ENCODE results near the gene CYBA.

CYBA gene

GRCh38 chr16:88616320-88616719 is 34.5 kb downstream of the CYBA start:
- no peak overlapping the region for H3K27ac ChIP-seq
- H3K27me3 ChIP-seq (replicated peaks): no peaks in the 10 kb centered on the region
- H3K4me3 ChIP-seq (ENCODE audit: low read depth, low read length): no peak overlapping the region
- H3K36me3 ChIP-seq (replicated peaks): peaks cover 10% of the 10 kb centered on the region
- TF ChIP-seq CTCF (IDR thresholded peaks at IDR 0.05; ENCODE audit: low read depth, low read length, missing control alignments): no peak
- in situ Hi-C loops (cut with HindIII; ENCODE audit: low pct_ligation_motif_present, low sequenced_read_pairs): no loop called here
- DNase-seq: no peak

GRCh38 chr16:88614818-88615580 is 35.9 kb downstream of the CYBA start:
- H3K27me3 ChIP-seq (replicated peaks): no peaks in the 10 kb centered on the region
- H3K4me3 ChIP-seq (ENCODE audit: low read depth, low read length): no peak overlapping the region
- DNase-seq: no peak
- H3K27ac ChIP-seq: no peak overlapping the region
- no peak for TF ChIP-seq CTCF (IDR thresholded peaks at IDR 0.05; ENCODE audit: low read depth, low read length, missing control alignments)
- H3K36me3 ChIP-seq (replicated peaks): peaks cover 23% of the 10 kb centered on the region
- in situ Hi-C loops (cut with HindIII; ENCODE audit: low pct_ligation_motif_present, low sequenced_read_pairs): no loop called here

GRCh38 chr16:88613911-88614817 is 36.7 kb downstream of the CYBA start:
- Histone ChIP-seq H3K27ac (no peak overlapping the region), H3K36me3 (replicated peaks) (peaks cover 28% of the 10 kb centered on the region), H3K4me3 (ENCODE audit: low read depth, low read length) (no peak overlapping the region), H3K27me3 (replicated peaks) (no peaks in the 10 kb centered on the region)
- in situ Hi-C loops (cut with HindIII; ENCODE audit: low pct_ligation_motif_present, low sequenced_read_pairs): no loop called here
- DNase-seq: no peak
- TF ChIP-seq CTCF (IDR thresholded peaks at IDR 0.05; ENCODE audit: low read depth, low read length, missing control alignments): no peak

- in situ Hi-C loops (cut with HindIII; ENCODE audit: low pct_ligation_motif_present, low sequenced_read_pairs): no loop called here
- Histone ChIP-seq H3K27me3 (replicated peaks) (no peaks in the 10 kb centered on the region), H3K36me3 (replicated peaks) (peaks cover 30% of the 10 kb centered on the region), H3K27ac (no peak overlapping the region), H3K4me3 (ENCODE audit: low read depth, low read length) (no peak overlapping the region)
- no peak for DNase-seq
- TF ChIP-seq CTCF (IDR thresholded peaks at IDR 0.05; ENCODE audit: low read depth, low read length, missing control alignments): no peak
Observed at GRCh38 chr16:88613293-88613692, 37.6 kb downstream of the CYBA start.

GRCh38 chr16:88610909-88611812 is 39.7 kb downstream of the CYBA start:
- H3K36me3 ChIP-seq (replicated peaks): peaks cover 33% of the 10 kb centered on the region

More at GRCh38 chr16:88610909-88611812, 39.7 kb downstream of the CYBA start:
- TF ChIP-seq CTCF (IDR thresholded peaks at IDR 0.05; ENCODE audit: low read depth, low read length, missing control alignments): no peak
- H3K4me3 ChIP-seq (ENCODE audit: low read depth, low read length): no peak overlapping the region
- H3K27me3 ChIP-seq (replicated peaks): no peaks in the 10 kb centered on the region
- no peak for DNase-seq
- in situ Hi-C loops (cut with HindIII; ENCODE audit: low pct_ligation_motif_present, low sequenced_read_pairs): no loop called here
- no peak overlapping the region for H3K27ac ChIP-seq

Measured in brain microvascular endothelial cell (primary cell).